Muscle of arm (tissue), 12 donors: ENCODE data around the gene IRS2. TPM values are rescaled to one million over a fixed set of nuclear protein-coding genes. Genes with fewer than 3 reads are reported as not detected.
A peak's percentile ranks its signal among the peaks of the same experiment; 100 is the strongest.

ENCODE experiments used
- DNase-seq: peaks from one replicate; pipeline ENCODE4 v3.0.0-alpha.2; 2013
- polyA plus RNA-seq, 12 donors: library from polyadenylated mRNA; unstranded; fragments of 120-200 nt; gene quantifications; one replicate each; pipeline ENCODE4 v1.2.1, GENCODE V29; 2013; ENCODE audit not compliant: insufficient read length in 12 of 12

IRS2 gene
- polyA plus RNA-seq, 12 donors, result 1.8 to 50.7 (median 3.0) TPM

DNA sequence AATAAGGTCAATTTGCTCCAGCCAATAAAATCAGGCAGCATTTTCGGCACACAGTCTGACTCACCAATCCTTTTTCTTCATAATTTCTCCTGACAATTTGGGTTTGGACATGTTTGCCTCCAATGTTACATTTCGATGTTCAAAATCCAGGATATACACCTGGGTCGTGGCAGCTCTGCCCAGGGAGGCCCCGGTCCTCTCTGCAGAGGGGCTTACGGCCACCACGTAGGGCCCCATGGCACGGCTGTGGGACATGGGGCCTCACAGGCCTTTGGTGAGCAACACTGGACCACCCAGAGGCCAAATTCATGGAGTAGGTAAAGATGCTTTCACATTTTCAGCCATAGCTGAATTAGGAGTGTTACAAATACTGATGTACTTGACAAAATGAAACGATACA is 25.4 kb downstream of the IRS2 start:
- DNase-seq, result no peak

DNA sequence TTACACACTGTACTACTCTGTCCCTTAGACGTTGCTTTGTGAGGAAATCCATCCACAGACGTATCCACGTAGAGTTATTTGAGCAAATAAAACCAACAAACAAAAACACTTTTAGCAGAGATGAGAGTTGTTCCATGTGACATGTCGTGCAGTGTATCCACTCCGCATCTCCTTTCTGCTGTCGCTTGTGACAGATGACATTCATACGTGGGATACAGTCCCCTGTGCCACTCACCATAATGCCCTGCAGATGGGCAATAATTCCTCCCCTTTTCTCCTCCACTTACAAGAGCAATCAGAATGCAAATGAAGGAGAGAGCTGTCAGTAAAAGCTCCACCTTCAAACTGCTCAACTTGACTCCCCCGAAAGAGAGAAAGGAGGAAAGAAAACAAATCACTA is 26.0 kb downstream of the IRS2 start:
- no peak for DNase-seq

- no peak for DNase-seq
Observed at GRCh38 chr13:109759609-109760008, 26.8 kb downstream of the IRS2 start.

- no peak for DNase-seq
Observed at GRCh38 chr13:109758937-109759480, 27.4 kb downstream of the IRS2 start.

DNA sequence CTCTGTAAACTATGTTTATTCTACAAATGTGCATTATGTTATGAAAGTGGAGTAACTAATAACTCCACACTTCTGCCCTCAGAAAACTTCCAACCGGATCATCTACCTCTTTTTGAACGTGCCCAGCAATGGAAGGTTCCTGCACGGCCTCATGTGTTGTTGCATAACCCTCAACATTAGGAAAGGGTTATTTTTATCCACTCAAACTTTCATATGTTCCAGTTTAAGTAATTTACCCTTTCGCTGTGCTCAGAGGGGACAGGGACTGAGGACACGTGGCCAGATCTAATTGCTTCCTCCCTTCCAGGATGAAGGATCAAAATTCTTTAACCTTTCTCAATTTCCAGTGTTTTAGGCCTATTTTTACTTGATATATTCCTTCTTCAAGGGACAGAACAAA is 29.6 kb downstream of the IRS2 start:
- no peak for DNase-seq

DNA sequence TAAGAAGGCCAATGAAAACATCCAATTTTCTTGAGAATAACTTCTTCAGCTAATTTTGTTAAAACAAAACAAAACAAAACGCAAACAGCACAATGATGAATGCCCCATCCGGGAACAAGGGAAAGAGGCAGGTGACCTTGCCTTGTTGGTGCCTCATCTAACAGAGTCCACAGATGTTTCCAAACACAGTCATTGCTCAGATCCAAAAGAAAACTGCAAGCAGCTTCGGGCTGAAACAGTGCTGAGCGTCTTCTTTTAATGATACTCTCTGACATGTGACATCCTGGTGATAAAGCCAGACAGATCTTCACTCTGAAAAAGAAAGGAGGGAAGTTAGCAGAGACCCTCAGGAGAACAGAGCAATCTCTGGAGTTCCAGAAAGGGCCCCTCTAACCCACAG is 30.4 kb downstream of the IRS2 start:
- DNase-seq, result no peak

- no peak for DNase-seq
Observed at GRCh38 chr13:109755551-109755950, 30.8 kb downstream of the IRS2 start.

DNA sequence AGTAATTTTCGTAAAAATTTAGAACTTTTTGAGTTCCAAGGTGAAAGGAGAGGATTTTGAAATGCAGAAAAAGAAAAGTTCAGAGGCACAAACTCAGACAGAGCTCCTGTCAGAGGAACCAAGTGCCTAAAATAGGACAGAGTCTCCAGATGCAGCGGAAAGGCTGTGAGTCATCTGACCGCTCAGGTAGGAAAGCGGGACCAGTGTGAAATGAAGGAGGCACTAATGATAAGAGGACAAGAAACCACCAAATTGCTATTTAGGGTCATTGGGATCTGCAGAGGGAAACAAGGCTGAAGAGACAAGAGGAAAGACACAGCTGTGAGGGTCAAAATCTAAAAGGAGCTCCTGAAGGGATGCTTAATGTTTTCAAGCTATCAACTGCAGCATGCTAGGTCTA is 34.9 kb downstream of the IRS2 start:
- DNase-seq, result no peak

DNA sequence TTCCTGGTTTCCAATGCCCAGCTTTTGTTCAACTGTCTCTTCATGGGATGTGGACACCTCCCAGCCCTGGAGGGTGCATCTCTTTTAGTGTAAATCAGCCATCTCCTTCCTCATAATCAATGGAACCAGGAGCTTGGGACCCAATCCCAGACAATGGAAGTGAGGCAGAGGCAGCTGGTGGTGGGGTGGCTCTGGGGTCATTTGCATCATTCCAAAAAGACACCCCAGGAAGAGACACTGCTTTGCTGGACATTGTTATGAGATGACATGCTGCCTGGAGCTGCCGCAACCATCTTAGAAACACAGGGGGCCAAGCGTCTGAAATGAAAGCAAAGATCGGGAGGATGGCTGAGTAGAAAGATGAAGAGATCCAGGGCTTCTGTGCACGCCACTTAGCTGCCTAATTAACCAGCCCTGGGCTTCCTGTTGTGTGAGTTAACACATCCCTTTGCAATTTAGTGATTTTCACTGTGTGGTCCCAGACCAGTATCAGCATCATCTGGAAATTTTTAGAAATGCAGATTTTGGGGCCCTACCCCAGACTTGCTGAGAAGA is 36.1 kb downstream of the IRS2 start:
- DNase-seq, result no peak

DNA sequence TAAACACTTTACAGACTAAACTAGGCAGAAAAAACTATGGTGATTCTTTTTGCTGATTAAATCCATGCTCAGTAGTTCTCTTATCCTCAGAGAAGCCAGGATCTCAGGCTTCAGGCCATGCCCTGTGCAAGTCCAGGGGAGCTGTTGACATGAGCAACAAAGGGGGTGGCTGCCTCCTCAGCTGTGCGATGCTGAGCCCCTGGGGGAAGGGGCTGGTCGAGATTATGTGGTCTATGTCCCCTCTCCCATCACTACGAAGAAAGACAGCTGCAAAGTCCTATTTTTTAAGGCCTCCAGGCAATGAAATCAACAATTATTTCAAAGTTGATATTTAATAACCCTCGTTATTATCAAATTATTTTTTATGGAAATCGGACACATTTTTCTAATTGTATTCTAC is 37.0 kb downstream of the IRS2 start:
- DNase-seq, result no peak

- no peak for DNase-seq
Observed at GRCh38 chr13:109748677-109749076, 37.7 kb downstream of the IRS2 start.

DNA sequence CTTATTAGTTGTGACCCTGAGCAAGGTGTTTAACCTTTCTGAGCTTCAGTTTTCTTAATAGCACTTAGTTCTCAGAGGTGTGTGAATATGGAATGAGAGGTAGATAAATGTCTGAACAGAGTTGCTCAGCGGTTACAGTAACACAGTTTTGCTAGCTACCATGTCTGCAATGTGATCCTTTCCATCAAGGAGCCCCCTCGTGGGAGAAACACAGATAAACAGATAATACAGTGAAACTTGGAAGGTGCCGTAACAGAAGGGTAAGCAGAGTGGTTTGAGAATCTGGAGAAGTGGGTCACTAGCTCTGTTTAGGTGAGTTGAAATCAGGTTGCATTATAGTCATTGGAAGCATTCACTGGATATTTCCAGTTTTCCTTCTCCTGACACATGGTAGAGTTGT is 38.9 kb downstream of the IRS2 start:
- DNase-seq, result no peak

DNA sequence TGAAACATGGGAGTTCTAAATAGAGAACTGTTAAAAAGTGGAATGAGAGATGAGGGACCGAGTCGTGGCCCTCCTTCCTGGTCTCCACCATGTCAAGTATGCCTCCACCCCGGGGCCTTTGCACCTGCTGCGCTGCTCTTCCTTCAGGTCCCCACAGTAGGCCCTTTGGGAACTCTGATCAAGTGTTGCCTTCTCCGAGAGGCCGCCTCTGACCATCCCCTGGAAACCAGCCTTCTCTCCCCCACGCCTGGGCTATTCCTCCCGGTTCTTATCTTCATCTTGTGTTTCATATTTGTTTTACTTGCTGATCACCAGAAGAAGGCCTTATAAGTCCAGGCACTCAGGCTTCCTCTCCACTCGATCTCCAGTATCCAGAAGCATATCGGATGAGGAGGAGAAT is 40.0 kb downstream of the IRS2 start:
- no peak for DNase-seq

DNA sequence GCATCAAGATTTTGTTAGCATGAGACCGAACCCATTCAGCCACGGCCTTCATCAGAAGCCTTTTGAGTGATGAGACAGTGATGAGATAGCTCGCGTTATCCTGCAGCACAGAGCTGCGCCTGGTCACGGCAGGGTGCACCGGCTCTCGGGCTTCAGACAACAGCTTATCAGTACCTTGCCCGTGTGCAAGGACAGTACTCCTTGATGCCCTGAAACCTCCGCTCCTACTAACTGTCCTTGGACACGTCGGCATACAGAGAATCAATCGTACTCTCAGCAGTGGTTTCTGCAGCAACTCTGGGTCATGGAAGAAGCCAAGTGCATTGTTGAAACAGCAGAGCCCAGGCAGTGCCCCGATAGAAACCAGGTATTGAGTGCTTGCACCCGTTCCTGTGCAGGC is 40.7 kb downstream of the IRS2 start:
- DNase-seq, result no peak

GRCh38 chr13:109745060-109745459 is 41.3 kb downstream of the IRS2 start:
- no peak for DNase-seq

- DNase-seq, result peak; percentile 60
Observed at GRCh38 chr13:109744512-109745051, 41.8 kb downstream of the IRS2 start.

GRCh38 chr13:109743706-109744453 is 42.5 kb downstream of the IRS2 start:
- no peak for DNase-seq

GRCh38 chr13:109741966-109742365 is 44.4 kb downstream of the IRS2 start:
- no peak for DNase-seq

- DNase-seq, result no peak
Observed at GRCh38 chr13:109740721-109741120, 45.7 kb downstream of the IRS2 start.

- DNase-seq, result no peak
Observed at GRCh38 chr13:109740121-109740520, 46.3 kb downstream of the IRS2 start.

GRCh38 chr13:109738298-109738746 is 48.1 kb downstream of the IRS2 start:
- no peak for DNase-seq

DNA sequence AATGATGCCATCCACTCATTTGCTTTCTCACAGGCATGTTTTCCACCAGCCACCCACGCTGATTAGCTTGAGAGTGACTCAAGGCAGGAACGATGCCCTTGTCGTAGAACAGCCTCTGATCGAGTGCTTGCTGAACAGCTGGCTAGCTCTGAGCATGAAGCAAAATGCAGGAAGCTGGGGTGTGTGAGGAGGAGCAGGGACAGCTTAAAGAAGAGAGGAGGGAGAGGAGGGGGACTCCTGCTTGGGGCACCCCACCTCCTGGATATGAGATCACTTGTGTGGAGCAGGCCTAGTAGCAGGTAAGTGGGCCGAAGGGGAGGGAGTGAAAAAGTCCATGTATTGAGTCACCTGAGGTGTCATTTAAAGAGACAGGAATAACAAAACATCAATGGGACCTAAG is 48.8 kb downstream of the IRS2 start:
- no peak for DNase-seq

GRCh38 chr13:109737046-109737573 is 49.3 kb downstream of the IRS2 start:
- DNase-seq, result no peak
